GM19193 (cell line): ENCODE measurements around the gene CRHR1.

Experiments
- POLR2A ChIP-seq: IDR thresholded peaks from 4 replicates; pipeline ENCODE4 v1.6.1; 2011; ENCODE audit not compliant: insufficient read depth, insufficient read length; ENCODE audit errors: extremely low read depth

The CRHR1 gene

DNA sequence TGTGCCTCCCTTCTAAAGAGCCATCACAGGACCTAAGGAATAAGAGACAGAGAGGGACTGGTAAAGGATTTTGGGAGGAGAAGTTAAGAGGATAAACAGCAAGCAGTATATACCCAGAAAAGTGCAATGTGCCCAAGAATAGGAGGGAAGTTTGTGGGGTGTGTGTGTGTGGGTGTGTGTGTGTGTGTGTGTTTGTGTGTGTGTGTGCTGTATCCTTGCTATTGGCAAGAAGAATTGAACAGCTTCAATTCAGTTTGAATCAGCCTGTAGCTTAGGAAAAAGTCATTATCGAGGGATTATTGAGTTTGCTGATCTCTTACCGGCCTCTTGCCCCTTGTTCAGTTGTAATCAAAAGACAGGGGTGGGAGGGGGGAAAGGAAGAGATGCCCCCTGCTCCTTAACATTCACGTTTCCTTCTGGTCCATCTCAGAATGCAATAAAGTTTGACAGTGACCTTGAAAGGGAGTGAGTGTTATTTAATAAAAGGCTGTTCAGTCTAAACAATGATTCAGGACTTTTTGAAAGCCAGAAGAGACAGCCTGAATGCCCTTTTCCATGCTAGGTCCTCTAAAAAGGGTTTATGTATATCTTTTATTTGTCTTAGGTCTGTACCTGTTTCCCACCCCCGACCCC lies 86.3 kb downstream of the CRHR1 start:
- TF ChIP-seq POLR2A = no peak

DNA sequence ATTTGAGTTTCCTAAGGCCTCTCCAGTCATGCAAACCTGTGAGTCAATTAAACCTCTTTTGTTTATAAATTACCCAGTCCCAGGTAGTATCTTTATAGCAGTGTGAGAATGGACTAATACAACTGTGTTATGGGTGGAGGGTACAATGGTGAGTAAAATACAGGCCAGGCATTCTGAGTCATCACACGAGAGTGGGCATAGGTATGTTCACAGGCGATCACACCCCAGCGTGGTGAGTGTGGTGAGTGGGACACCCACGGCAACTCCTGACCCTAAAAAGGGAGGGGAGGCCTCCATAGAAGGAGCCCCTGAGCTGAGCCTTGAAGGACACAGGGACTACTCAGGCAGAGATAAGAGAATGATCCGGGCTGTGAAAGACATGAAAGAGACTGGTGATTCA lies 87.6 kb downstream of the CRHR1 start:
- TF ChIP-seq POLR2A = no peak

DNA sequence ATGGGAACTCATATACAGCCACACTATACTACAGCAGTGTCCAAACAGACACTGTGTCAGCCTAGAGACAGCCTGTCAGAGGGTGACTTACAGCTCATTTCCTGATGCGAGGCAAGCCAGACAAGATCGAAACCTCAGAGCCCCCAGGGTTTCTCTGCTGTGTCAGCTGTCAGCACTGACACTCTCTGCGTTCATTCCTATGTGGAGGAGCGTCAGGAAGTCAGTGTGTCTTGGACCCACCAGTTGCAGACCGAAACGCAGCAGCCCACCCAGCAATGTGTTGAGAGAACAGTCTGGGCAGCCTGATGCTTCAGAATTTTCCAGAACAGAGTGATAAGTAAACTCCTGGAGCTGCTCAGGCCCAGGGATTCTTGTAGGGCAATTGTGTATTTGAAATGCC lies 89.6 kb downstream of the CRHR1 start:
- no peak for TF ChIP-seq POLR2A

DNA sequence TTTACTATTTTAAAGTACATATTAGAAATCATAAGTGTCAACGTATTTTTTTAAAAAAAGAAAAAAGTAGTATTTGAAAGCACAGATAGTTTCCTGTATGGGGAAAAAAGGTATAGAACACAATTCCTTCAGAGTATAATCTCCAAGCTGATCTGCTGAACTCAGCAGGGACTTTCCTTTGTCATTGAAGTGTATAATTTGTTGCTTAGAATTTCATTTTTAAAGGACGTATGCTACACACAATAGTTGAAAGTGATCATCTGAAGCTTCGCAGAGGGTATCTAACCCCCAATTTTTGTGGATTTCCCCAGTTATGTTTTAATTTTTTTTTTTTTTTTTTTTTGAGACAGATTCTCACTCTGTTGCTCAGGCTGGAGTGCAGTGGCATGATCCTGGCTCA lies 90.0 kb downstream of the CRHR1 start:
- TF ChIP-seq POLR2A = no peak

DNA sequence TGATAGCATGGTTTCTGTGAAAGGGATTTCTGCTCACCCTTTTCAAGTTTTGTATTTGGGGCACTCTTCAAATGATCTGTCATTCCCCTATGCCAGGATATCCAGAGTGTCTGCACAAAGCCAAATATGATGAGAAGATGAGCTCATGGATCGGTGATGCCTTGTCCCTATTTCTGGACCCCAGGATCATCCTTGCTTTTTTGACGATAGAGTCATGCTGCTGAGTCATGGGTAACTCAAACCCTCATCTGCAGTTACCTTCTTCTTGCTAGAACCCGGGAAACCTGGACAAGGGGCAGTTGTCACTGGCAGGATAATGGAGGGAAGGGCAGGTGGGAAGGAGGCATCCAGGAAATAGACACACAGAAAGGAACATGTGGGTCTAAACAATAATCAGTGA lies 92.4 kb downstream of the CRHR1 start:
- no peak for TF ChIP-seq POLR2A

DNA sequence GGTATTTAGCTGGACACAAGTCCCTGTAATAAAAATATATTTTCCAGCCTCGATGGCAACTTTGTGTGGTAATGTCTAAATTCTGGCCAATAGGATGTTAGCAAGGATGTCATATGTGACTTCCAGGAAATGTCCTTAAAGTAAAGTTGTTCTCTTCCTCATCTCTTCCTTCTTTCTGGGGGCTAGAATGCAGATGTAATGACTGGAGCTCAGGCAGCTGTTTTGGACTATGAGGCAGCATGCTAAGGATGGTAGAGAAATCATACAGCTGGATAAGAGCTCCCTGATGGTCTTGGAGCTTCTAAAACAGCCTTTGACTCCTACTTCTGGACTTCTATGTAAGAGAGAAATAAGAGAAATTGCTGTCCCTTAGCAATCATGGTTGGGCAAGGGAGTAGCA lies 93.3 kb downstream of the CRHR1 start:
- TF ChIP-seq POLR2A = no peak

DNA sequence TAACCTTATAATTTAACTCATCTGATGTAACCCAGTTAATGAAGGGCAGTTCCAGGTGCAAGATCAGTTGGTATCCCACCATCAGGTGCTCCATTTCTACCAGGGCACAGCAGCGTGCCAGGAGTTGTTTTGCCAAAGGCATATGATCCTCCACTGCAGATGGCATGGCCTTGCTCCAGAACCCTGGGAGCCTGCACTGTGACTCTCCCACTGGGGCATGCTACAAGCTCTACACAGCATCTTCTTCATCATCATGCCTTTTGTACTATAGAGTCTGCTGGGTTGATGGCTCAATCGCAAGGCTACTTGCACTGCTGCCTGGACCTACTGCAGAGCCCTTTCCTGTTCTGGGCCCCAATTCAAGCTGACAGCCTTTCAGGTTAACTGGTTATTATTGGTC lies 98.9 kb downstream of the CRHR1 start:
- no peak for TF ChIP-seq POLR2A
